GM23248 (cell line): ENCODE measurements around the gene ZNF615. TPM values are rescaled to one million over a fixed set of nuclear protein-coding genes. Genes with fewer than 3 reads are reported as not detected.
"Not testable (repeated sequence)": the region's sequence is repeated elsewhere in the genome, so short reads cannot be mapped to it uniquely, and the experiment has no call there.

Experiments
- DNase-seq: peaks from one replicate; pipeline ENCODE4 v3.0.0-alpha.2; 2015
- H2AFZ ChIP-seq: fragments of 200-600 bp; sonication (generic); 2 replicates; pipeline ENCODE4 v1.6.1; 2016; ENCODE audit warnings: antibody characterized with exemption
- H3F3A ChIP-seq: fragments of 200-600 bp; sonication (generic); 2 replicates; pipeline ENCODE4 v1.6.1; 2016; ENCODE audit warnings: mild to moderate bottlenecking, antibody characterized with exemption, mixed run types; ENCODE audit not compliant: insufficient read depth
- H3K27ac ChIP-seq: fragments of 200-600 bp; sonication (generic); 2 replicates; pipeline ENCODE4 v1.5.1; 2016; ENCODE audit warnings: mild to moderate bottlenecking
- H3K27me3 ChIP-seq: fragments of 200-600 bp; sonication (generic); replicated peaks from 2 replicates; pipeline ENCODE4 v1.6.1; 2016; ENCODE audit warnings: mild to moderate bottlenecking; ENCODE audit not compliant: insufficient read depth
- H3K36me3 ChIP-seq: fragments of 200-600 bp; sonication (generic); 2 replicates; pipeline ENCODE4 v1.6.1; 2016; ENCODE audit warnings: low read depth, mild to moderate bottlenecking
- H3K4me1 ChIP-seq: fragments of 200-600 bp; sonication (generic); 2 replicates; pipeline ENCODE4 v1.6.1; 2016; ENCODE audit warnings: mild to moderate bottlenecking; ENCODE audit not compliant: insufficient read depth
- H3K4me2 ChIP-seq: fragments of 200-600 bp; sonication (generic); one replicate; pipeline ENCODE4 v1.6.1; 2016; ENCODE audit warnings: mild to moderate bottlenecking; ENCODE audit not compliant: unreplicated experiment
- H3K4me3 ChIP-seq: fragments of 200-600 bp; sonication (generic); 2 replicates; pipeline ENCODE4 v1.5.1; 2016; ENCODE audit warnings: mild to moderate bottlenecking
- H3K79me2 ChIP-seq: fragments of 200-600 bp; sonication (generic); 2 replicates; pipeline ENCODE4 v1.6.1; 2016; ENCODE audit warnings: mild to moderate bottlenecking; ENCODE audit not compliant: insufficient read depth
- H3K9ac ChIP-seq: fragments of 200-600 bp; sonication (generic); 2 replicates; pipeline ENCODE4 v1.6.1; 2016; ENCODE audit warnings: mild to moderate bottlenecking
- H3K9me2 ChIP-seq: fragments of 200-600 bp; sonication (generic); 2 replicates; pipeline ENCODE4 v1.6.1; 2016; ENCODE audit warnings: mixed run types, mild to moderate bottlenecking, moderate library complexity; ENCODE audit not compliant: insufficient read depth
- H3K9me3 ChIP-seq: fragments of 200-600 bp; sonication (generic); one replicate; pipeline ENCODE4 v1.6.1; 2017; ENCODE audit warnings: low read depth
- H4K20me1 ChIP-seq: fragments of 200-600 bp; sonication (generic); 2 replicates; pipeline ENCODE4 v1.6.0; 2016; ENCODE audit not compliant: insufficient read depth
- EZH2 ChIP-seq: fragments of 200-600 bp; sonication (generic); IDR thresholded peaks from 2 replicates; pipeline ENCODE4 v1.6.1; 2018; ENCODE audit warnings: antibody characterized with exemption, mild to moderate bottlenecking; ENCODE audit not compliant: insufficient read depth, poor library complexity, severe bottlenecking
- EZH2phosphoT487 ChIP-seq: fragments of 200-600 bp; sonication (generic); IDR thresholded peaks from 2 replicates; pipeline ENCODE4 v1.6.1; 2018; ENCODE audit warnings: antibody characterized with exemption, moderate library complexity, mild to moderate bottlenecking, low read depth; ENCODE audit not compliant: insufficient read depth
- WGBS, 2 experiments: methylation state at CpG; one replicate each; pipeline ENCODE4 v1.1.6; 2015 to 2017; ENCODE audit warnings: low lambda C conversion rate in 2 of 2, low coverage in 1 of 2; ENCODE audit errors: missing lambda C conversion rate in 2 of 2; 5-methylcytosine and 5-hydroxymethylcytosine counted together
- in situ Hi-C: fragments of 300-500 bp; cut with MboI; formaldehyde crosslinking; loops from 2 replicates; pipeline ENCODE4 v1.15.0; 2020
- polyA plus RNA-seq: library from polyadenylated mRNA; unstranded; fragments of >200 nt; fragmentation: Nextera tagmentation; extraction: Ambion mirVana; gene quantifications from 2 replicates; pipeline ENCODE4 v1.2.1, GENCODE V29; 2016
- total RNA-seq: library from RNA; depleted of rRNA; stranded (reverse); fragments of >200 nt; shearing (Covaris generic); gene quantifications from 2 replicates; pipeline ENCODE4 v1.2.3, GENCODE V29; 2014; rRNA removed

Gene ZNF615
- total RNA-seq = 6.4 and 6.9 TPM in 2 replicates
- polyA plus RNA-seq = 4.6 and 5.0 TPM in 2 replicates

DNA sequence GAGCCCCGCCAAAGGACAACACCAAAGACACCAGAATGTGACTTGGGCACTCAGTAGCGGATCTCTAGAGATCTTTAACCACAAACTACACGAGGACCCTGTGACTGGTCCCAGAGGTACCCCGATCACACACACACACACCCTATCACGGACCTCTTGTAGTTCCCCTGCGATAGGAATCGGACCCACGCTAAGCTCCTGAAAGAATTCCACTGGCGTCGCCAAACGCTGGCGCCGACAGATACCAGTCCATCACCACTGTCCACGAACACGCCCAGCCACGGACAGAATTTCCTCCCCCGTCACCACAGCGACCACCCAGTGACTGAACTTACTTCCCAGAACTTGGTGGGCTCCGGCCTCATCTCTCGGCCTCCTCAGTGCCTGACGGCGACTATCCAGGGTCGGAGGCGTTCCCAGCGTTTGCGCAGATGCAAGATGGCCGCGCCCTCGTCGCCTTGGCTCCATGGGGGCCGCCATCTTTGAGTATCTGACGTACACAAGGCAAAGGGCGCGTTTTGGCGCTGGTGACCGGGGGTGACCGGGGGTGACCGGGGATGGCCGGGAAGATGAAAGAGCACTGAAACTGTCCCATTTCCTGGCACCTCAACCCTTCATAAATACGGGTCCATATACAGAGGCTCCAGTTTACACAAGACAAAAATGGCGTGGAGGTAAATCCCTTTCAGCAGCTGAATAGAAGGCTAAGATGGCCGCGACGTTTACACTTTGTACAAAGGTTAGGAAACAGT, at the start of gene ZNF615:
TSS of gene ZNF615 (minus strand) at position 406 of the 752 bp plus-strand sequence. CDS start 4,500 bp downstream, outside the sequence.
- Histone ChIP-seq H3K4me1 (peaks cover 4% of the 10 kb centered on the region; the same call in 1 of the 2 replicates), H3K27me3 (no peaks in the 10 kb centered on the region), H4K20me1 (no peaks in the 10 kb centered on the region), H3K36me3 (peaks cover 4% of the 10 kb centered on the region; the same call in 1 of the 2 replicates), H3K9ac (peak within 1 kb of the TSS; percentile 86), H3K9me3 (no peaks in the 10 kb centered on the region), H3F3A (peaks cover 6% of the 10 kb centered on the region; the same call in 1 of the 2 replicates), H3K9me2 (no peaks in the 10 kb centered on the region), H3K79me2 (peaks cover 49% of the 10 kb centered on the region), H2AFZ (peak within 1 kb of the TSS; percentile 100), H3K27ac (peak within 1 kb of the TSS; percentile 69), H3K4me3 (peak within 1 kb of the TSS; percentile 86), H3K4me2 (peak within 1 kb of the TSS; percentile 90)
- in situ Hi-C loops = no loop called here
- WGBS, 2 experiments = 0 to 1% methylated on average over 44 of the region's 44 CpGs
- peak; percentile 96 for DNase-seq
- TF ChIP-seq EZH2 = no peak
- no peak for TF ChIP-seq EZH2phosphoT487

DNA sequence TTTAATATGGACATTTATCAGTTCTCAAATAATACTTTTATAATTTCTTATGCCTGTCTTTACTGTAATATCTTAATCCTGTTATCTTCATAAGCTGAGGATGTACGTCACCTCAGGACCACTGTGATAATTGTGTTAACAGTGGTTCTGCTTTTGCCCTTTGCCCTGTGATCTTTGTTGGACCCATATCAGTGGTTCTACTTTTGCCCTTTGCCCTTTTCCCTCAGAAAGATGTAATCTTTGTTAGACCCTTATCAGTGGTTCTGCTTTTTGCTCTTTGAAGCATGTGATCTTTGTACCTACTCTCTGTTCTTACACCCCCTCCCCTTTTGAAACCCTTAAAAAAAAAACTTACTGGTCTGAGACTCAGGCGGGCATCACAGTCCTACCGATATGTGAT, 48.5 kb upstream of the ZNF615 start:
- H3K9me3 ChIP-seq, H4K20me1 ChIP-seq, H3K27me3 ChIP-seq, H3F3A ChIP-seq, H3K4me3 ChIP-seq, H3K4me2 ChIP-seq, H3K9ac ChIP-seq, DNase-seq, H3K27ac ChIP-seq, H3K4me1 ChIP-seq, H2AFZ ChIP-seq, H3K9me2 ChIP-seq, in situ Hi-C loops: not testable (repeated sequence)
- WGBS, 2 experiments = 97% methylated on average over 3 of the region's 3 CpGs
- Histone ChIP-seq H3K36me3 (peaks cover 17% of the 10 kb centered on the region; the same call in 1 of the 2 replicates), H3K79me2 (peaks cover 52% of the 10 kb centered on the region)

DNA sequence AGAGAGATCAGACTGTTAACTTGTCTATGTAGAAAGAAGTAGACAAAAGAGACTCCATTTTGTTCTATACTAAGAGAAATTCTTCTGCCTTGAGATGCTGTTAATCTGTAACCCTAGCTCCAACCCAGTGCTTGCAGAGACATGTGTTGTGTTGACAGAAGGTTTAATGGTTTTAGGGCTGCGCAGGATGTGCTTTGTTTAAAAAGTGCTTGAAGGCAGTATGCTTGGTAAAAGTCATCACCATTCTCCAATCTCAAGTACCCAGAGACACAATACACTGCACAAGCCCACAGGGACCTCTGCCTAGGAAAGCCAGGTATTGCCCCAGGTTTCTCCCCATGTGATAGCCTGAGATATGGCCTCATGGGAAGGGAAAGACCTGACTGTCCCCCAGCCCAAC, 43.7 kb upstream of the ZNF615 start:
- not testable (repeated sequence) for H3K4me3 ChIP-seq

DNA sequence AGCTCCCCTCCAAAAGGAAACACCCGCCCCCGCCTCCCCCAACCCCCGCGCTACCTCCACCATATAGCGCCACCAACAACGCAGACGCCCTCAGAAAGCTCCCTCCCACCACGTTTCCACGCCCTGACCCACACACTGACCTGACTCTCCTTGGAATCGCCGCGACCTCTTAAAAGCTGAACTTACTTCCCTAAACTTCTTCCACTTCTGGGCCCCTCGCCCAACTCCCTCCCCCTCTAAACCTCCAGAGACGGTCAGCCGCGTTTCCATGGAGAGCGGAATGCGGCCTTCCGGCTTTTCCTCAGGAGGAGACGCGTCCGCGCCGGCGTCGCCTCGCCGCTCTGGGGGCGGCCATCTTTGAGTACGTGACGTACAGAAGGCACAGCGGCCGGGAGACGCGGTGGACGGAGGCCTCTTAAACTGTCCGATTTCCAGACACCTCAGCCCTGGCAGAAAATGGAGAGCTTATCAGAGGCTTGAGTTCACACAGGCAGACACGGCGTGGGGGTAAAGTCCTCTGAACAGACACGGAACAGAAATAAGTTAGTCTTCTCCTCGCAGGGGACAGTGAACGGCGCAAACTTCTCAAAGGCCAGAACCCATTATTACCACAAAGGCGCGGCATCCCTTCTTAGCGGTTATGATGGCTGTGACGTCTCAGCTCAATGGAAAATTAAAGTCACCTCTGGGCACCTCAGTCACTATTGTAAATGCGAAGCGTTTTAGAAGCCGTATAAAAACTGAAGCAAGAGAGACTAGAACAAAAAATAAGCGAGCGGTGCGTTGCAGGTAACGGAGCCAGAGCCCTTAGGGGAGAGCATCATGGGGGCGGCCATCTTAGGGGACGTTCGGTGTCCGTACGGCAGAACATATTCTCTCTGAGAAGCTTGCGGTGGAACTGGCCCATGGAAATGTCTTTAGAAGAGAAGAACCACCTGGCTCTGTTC, 40.8 kb upstream of the ZNF615 start, which contains the start of gene ZNF432:
TSS of gene ZNF432 (minus strand) at position 284 of the 947 bp plus-strand sequence. CDS start 1,970 bp downstream, outside the sequence.
- H2AFZ ChIP-seq = peak within 1 kb of the TSS; percentile 95
- H3K9me2 ChIP-seq = no peaks in the 10 kb centered on the region
- H3K27ac ChIP-seq = peak within 1 kb of the TSS; percentile 95
- no peaks in the 10 kb centered on the region for H3K27me3 ChIP-seq
- H3F3A ChIP-seq = peaks cover 16% of the 10 kb centered on the region
- no peaks in the 10 kb centered on the region for H4K20me1 ChIP-seq
- H3K4me1 ChIP-seq = peaks cover 7% of the 10 kb centered on the region; the same call in 1 of the 2 replicates
- in situ Hi-C loops = no loop called here
- H3K4me2 ChIP-seq = peak within 1 kb of the TSS; percentile 85
- peak; percentile 98 for DNase-seq
- peak within 1 kb of the TSS; percentile 88 for H3K4me3 ChIP-seq
- TF ChIP-seq EZH2phosphoT487 (no peak), EZH2 (no peak)
- peaks cover 58% of the 10 kb centered on the region for H3K79me2 ChIP-seq
- peak within 1 kb of the TSS; percentile 96 for H3K9ac ChIP-seq
- WGBS, 2 experiments = 1% methylated on average over 58 to 60 of the region's 60 CpGs
- peaks cover 25% of the 10 kb centered on the region for H3K36me3 ChIP-seq
- H3K9me3 ChIP-seq = no peaks in the 10 kb centered on the region

More for the DNA sequence above, 43.7 kb upstream of the ZNF615 start:
- DNase-seq, H3K9ac ChIP-seq, H2AFZ ChIP-seq, H3K9me3 ChIP-seq, H4K20me1 ChIP-seq, H3K4me1 ChIP-seq, H3K27ac ChIP-seq, H3K36me3 ChIP-seq, in situ Hi-C loops, H3K9me2 ChIP-seq, H3K4me2 ChIP-seq, H3K27me3 ChIP-seq: not testable (repeated sequence)
- Histone ChIP-seq H3F3A (peaks cover 11% of the 10 kb centered on the region), H3K79me2 (peaks cover 71% of the 10 kb centered on the region)
- 100% methylated on average over 1 of the region's 1 CpG for WGBS, 2 experiments
